HepG2 (cell line): ENCODE data around the gene MS4A10. TPM values are rescaled to one million over a fixed set of nuclear protein-coding genes. Genes with fewer than 3 reads are reported as not detected.

Experiments
- CTCF ChIP-seq: sonication (generic); formaldehyde crosslinking; IDR thresholded peaks from 2 replicates; pipeline ENCODE4 v1.5.0; 2020; ENCODE audit warnings: mild to moderate bottlenecking, missing genetic modification reagents, moderate library complexity
- ERF ChIP-seq: IDR thresholded peaks from 2 replicates; pipeline ENCODE4 v1.6.1; 2018; ENCODE audit warnings: missing biosample characterization, missing genetic modification reagents
- FOXJ3 ChIP-seq: sonication (generic); formaldehyde crosslinking; IDR thresholded peaks from 2 replicates; pipeline ENCODE4 v1.4.0; 2020; ENCODE audit warnings: missing genetic modification reagents, mild to moderate bottlenecking, borderline replicate concordance
- GATAD1 ChIP-seq: IDR thresholded peaks from 2 replicates; pipeline ENCODE4 v1.6.1; 2016; ENCODE audit warnings: missing genetic modification reagents, missing compliant biosample characterization
- MYC ChIP-seq: sonication (generic); formaldehyde crosslinking; IDR thresholded peaks from 2 replicates; pipeline ENCODE4 v1.9.0; 2021; ENCODE audit warnings: missing genetic modification reagents, borderline replicate concordance
- NR2F6 ChIP-seq, 2 experiments: IDR thresholded peaks; 2 replicates each; pipeline ENCODE4 v1.6.1; 2016; ENCODE audit warnings: antibody characterized with exemption in 1 of 2, mild to moderate bottlenecking in 1 of 2
- SOX5 ChIP-seq: IDR thresholded peaks from 2 replicates; pipeline ENCODE4 v1.6.1; 2016; ENCODE audit warnings: borderline replicate concordance
- SP140L ChIP-seq: sonication (generic); formaldehyde crosslinking; IDR thresholded peaks from 2 replicates; pipeline ENCODE4 v1.4.0; 2020; ENCODE audit warnings: missing genetic modification reagents, borderline replicate concordance
- YY1 ChIP-seq: IDR thresholded peaks from 2 replicates; pipeline ENCODE4 v1.6.1; 2011; ENCODE audit warnings: low read length, low read depth, moderate library complexity, mild to moderate bottlenecking; ENCODE audit not compliant: insufficient read depth, insufficient replicate concordance
- ZNF567 ChIP-seq: sonication (generic); formaldehyde crosslinking; IDR thresholded peaks from 2 replicates; pipeline ENCODE4 v1.8.1; 2023; ENCODE audit warnings: mild to moderate bottlenecking, missing genetic modification reagents, borderline replicate concordance
- polyA plus RNA-seq, 8 experiments: library from polyadenylated mRNA; depleted of rRNA in 3 of 8; stranded (reverse) in 7 of 8; unstranded in 1 of 8; fragments of >200 nt; fragmentation: Illumina TruSeq in 4 of 8; extraction: Trizol in 4 of 8; gene quantifications; 2 replicates each; pipeline versions ENCODE4 v1.2.1 to v1.2.3, GENCODE V29; 2011 to 2016; ENCODE audit warnings: low read depth in 4 of 8, missing spikeins in 1 of 8, mixed read lengths in 1 of 8; ENCODE audit not compliant: insufficient read depth in 1 of 8
- total RNA-seq, 5 experiments: library from RNA; depleted of rRNA; stranded (reverse); fragments of >200 nt; fragmentation: Illumina TruSeq; extraction: Trizol; gene quantifications; 2 replicates each; pipeline ENCODE4 v1.2.3, GENCODE V29; 2016; ENCODE audit warnings: low read depth in 1 of 5
- TF ChIP-seq, protein P1 (sequence below): sonication (generic); formaldehyde crosslinking; IDR thresholded peaks from 2 replicates; pipeline ENCODE4 v1.4.0; 2020; ENCODE audit warnings: missing genetic modification reagents
- TF ChIP-seq, protein P2 (sequence below): sonication (generic); formaldehyde crosslinking; IDR thresholded peaks from 2 replicates; pipeline ENCODE4 v1.8.1; 2023; ENCODE audit warnings: mild to moderate bottlenecking, missing genetic modification reagents
- TF ChIP-seq, protein P3 (sequence below): fragments of 450-650 bp; IDR thresholded peaks from 2 replicates; pipeline ENCODE4 v1.6.1; 2016
- TF ChIP-seq, protein P4 (sequence below): fragments of 450-650 bp; IDR thresholded peaks from 2 replicates; pipeline ENCODE4 v1.6.1; 2017; ENCODE audit warnings: mild to moderate bottlenecking

The MS4A10 gene
- total and polyA plus RNA-seq, 2 of the 13 experiments (the other 11 are each of a cell fraction or from before 2014, with no cell fraction given) = not detected

DNA sequence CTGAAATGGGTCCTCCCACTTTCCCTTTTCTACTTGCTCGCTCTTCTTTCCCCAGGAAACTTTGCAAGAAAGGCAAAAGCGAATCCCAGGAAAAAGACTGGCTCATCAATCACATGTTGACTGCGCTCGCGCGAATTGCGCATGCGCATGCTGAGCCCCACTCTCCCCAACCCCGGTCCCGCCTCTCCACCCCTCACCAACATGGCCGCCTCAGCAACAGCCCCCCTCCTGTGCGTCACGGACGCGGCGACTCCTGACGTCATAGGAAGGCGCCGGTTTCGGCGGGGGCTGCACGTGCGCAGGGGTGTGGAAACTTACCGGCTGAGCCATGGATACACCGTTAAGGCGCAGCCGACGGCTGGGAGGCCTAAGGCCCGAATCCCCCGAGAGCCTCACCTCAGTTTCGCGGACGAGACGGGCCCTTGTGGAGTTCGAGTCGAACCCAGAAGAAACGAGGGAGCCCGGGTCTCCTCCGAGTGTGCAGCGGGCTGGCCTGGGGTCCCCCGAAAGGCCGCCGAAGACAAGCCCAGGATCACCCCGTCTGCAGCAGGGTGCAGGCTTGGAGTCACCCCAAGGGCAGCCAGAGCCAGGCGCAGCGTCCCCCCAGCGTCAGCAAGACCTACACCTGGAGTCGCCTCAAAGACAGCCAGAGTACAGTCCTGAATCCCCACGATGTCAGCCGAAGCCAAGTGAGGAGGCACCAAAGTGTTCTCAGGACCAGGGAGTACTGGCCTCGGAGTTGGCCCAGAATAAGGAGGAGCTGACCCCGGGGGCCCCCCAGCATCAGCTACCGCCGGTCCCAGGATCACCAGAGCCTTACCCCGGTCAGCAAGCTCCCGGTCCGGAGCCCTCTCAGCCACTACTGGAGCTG is 56.9 kb downstream of the MS4A10 start, which contains the start of gene CCDC86 (continued):
- TF ChIP-seq, protein P1, sequence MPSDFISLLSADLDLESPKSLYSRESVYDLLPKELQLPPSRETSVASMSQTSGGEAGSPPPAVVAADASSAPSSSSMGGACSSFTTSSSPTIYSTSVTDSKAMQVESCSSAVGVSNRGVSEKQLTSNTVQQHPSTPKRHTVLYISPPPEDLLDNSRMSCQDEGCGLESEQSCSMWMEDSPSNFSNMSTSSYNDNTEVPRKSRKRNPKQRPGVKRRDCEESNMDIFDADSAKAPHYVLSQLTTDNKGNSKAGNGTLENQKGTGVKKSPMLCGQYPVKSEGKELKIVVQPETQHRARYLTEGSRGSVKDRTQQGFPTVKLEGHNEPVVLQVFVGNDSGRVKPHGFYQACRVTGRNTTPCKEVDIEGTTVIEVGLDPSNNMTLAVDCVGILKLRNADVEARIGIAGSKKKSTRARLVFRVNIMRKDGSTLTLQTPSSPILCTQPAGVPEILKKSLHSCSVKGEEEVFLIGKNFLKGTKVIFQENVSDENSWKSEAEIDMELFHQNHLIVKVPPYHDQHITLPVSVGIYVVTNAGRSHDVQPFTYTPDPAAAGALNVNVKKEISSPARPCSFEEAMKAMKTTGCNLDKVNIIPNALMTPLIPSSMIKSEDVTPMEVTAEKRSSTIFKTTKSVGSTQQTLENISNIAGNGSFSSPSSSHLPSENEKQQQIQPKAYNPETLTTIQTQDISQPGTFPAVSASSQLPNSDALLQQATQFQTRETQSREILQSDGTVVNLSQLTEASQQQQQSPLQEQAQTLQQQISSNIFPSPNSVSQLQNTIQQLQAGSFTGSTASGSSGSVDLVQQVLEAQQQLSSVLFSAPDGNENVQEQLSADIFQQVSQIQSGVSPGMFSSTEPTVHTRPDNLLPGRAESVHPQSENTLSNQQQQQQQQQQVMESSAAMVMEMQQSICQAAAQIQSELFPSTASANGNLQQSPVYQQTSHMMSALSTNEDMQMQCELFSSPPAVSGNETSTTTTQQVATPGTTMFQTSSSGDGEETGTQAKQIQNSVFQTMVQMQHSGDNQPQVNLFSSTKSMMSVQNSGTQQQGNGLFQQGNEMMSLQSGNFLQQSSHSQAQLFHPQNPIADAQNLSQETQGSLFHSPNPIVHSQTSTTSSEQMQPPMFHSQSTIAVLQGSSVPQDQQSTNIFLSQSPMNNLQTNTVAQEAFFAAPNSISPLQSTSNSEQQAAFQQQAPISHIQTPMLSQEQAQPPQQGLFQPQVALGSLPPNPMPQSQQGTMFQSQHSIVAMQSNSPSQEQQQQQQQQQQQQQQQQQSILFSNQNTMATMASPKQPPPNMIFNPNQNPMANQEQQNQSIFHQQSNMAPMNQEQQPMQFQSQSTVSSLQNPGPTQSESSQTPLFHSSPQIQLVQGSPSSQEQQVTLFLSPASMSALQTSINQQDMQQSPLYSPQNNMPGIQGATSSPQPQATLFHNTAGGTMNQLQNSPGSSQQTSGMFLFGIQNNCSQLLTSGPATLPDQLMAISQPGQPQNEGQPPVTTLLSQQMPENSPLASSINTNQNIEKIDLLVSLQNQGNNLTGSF = peak; percentile 91; the same call in 1 of the 2 replicates
- TF ChIP-seq CTCF (CRISPR knock-in tag) = no peak
- TF ChIP-seq NR2F6 (IDR thresholded peaks at IDR 0.05) = no peak
- peak; percentile 51 for TF ChIP-seq NR2F6 (CRISPR knock-in tag; IDR thresholded peaks at IDR 0.05)
- TF ChIP-seq ZNF567 (CRISPR knock-in tag) = no peak
- TF ChIP-seq, protein P2, sequence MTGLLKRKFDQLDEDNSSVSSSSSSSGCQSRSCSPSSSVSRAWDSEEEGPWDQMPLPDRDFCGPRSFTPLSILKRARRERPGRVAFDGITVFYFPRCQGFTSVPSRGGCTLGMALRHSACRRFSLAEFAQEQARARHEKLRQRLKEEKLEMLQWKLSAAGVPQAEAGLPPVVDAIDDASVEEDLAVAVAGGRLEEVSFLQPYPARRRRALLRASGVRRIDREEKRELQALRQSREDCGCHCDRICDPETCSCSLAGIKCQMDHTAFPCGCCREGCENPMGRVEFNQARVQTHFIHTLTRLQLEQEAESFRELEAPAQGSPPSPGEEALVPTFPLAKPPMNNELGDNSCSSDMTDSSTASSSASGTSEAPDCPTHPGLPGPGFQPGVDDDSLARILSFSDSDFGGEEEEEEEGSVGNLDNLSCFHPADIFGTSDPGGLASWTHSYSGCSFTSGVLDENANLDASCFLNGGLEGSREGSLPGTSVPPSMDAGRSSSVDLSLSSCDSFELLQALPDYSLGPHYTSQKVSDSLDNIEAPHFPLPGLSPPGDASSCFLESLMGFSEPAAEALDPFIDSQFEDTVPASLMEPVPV = no peak
- peak; percentile 52; the same call in 1 of the 2 replicates for TF ChIP-seq FOXJ3 (CRISPR knock-in tag)
- TF ChIP-seq, protein P3, sequence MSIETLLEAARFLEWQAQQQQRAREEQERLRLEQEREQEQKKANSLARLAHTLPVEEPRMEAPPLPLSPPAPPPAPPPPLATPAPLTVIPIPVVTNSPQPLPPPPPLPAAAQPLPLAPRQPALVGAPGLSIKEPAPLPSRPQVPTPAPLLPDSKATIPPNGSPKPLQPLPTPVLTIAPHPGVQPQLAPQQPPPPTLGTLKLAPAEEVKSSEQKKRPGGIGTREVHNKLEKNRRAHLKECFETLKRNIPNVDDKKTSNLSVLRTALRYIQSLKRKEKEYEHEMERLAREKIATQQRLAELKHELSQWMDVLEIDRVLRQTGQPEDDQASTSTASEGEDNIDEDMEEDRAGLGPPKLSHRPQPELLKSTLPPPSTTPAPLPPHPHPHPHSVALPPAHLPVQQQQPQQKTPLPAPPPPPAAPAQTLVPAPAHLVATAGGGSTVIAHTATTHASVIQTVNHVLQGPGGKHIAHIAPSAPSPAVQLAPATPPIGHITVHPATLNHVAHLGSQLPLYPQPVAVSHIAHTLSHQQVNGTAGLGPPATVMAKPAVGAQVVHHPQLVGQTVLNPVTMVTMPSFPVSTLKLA = peak; percentile 93
- peak; percentile 98 for TF ChIP-seq YY1
- TF ChIP-seq ERF (CRISPR knock-in tag) = peak; percentile 95
- peak; percentile 100 for TF ChIP-seq MYC
- TF ChIP-seq, protein P4, sequence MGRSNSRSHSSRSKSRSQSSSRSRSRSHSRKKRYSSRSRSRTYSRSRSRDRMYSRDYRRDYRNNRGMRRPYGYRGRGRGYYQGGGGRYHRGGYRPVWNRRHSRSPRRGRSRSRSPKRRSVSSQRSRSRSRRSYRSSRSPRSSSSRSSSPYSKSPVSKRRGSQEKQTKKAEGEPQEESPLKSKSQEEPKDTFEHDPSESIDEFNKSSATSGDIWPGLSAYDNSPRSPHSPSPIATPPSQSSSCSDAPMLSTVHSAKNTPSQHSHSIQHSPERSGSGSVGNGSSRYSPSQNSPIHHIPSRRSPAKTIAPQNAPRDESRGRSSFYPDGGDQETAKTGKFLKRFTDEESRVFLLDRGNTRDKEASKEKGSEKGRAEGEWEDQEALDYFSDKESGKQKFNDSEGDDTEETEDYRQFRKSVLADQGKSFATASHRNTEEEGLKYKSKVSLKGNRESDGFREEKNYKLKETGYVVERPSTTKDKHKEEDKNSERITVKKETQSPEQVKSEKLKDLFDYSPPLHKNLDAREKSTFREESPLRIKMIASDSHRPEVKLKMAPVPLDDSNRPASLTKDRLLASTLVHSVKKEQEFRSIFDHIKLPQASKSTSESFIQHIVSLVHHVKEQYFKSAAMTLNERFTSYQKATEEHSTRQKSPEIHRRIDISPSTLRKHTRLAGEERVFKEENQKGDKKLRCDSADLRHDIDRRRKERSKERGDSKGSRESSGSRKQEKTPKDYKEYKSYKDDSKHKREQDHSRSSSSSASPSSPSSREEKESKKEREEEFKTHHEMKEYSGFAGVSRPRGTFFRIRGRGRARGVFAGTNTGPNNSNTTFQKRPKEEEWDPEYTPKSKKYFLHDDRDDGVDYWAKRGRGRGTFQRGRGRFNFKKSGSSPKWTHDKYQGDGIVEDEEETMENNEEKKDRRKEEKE = no peak
- TF ChIP-seq SP140L (CRISPR knock-in tag) = no peak
- peak; percentile 97 for TF ChIP-seq GATAD1 (CRISPR knock-in tag)
- peak; percentile 67; the same call in 1 of the 2 replicates for TF ChIP-seq SOX5 (CRISPR knock-in tag)
